ENCODE results near the gene NMNAT1. TPM values are rescaled to one million over a fixed set of nuclear protein-coding genes. Genes with fewer than 3 reads are reported as not detected.

NMNAT1 gene
- total and polyA plus RNA-seq, 2 of the 8 experiments (the other 6 are each of a cell fraction or from before 2014, with no cell fraction given) = 2.0 to 2.5 TPM

- H3K27ac ChIP-seq (ENCODE audit: low read depth, low read length) = no peak overlapping the region
- no peaks in the 10 kb centered on the region for H4K20me1 ChIP-seq (replicated peaks in 1 of 2; ENCODE audit: control insufficient read depth in 1 of 2, insufficient read depth in 2 of 2, low read length in 2 of 2)
- H4K91ac ChIP-seq (replicated peaks; ENCODE audit: insufficient read length, low read length) = no peak overlapping the region
- H3K4me1 ChIP-seq (replicated peaks in 1 of 4; ENCODE audit: control insufficient read depth in 3 of 4, insufficient read depth in 4 of 4, low read length in 3 of 4) = no peaks in the 10 kb centered on the region
- no peaks in the 10 kb centered on the region for H3K36me3 ChIP-seq (ENCODE audit: control insufficient read depth in 2 of 4, insufficient read depth in 4 of 4, low read length in 3 of 4)
- no peaks in the 10 kb centered on the region for H3K23me2 ChIP-seq (ENCODE audit: low read depth, low read length)
- H3K4ac ChIP-seq (replicated peaks; ENCODE audit: insufficient read length, low read depth, low read length) = no peak overlapping the region
- H3K79me1 ChIP-seq (ENCODE audit: low read depth, low read length) = no peaks in the 10 kb centered on the region
- no peak overlapping the region for H3K4me2 ChIP-seq (ENCODE audit: insufficient read depth in 1 of 2, low read depth in 2 of 2, low read length in 2 of 2)
- ChIA-PET CTCF (ENCODE audit: partially characterized antibody) (no interaction called here), POLR2A (ENCODE audit: partially characterized antibody) (no interaction called here)
- H2BK5ac ChIP-seq (ENCODE audit: low read depth, low read length) = no peak overlapping the region
- DNase-seq (ENCODE audit: low read depth in 1 of 2, low spot score in 2 of 2) (no peak), FAIRE-seq (no peak)
- H3K27me3 ChIP-seq (replicated peaks in 1 of 4; ENCODE audit: control insufficient read depth in 3 of 4, extremely low read depth in 1 of 4, insufficient read depth in 3 of 4, low read length in 3 of 4) = no peaks in the 10 kb centered on the region
- H3K18ac ChIP-seq (ENCODE audit: extremely low read depth, low read length) = no peak overlapping the region
- H2BK12ac ChIP-seq (ENCODE audit: low read depth, low read length) = no peak overlapping the region
- no peak overlapping the region for H2BK20ac ChIP-seq (ENCODE audit: low read length)
- H2BK120ac ChIP-seq (replicated peaks; ENCODE audit: low read depth, low read length) = no peak overlapping the region
- no peak overlapping the region for H3K9ac ChIP-seq (replicated peaks in 1 of 4; ENCODE audit: extremely low read depth in 1 of 4, low read depth in 3 of 4, low read length in 3 of 4)
- H4K5ac ChIP-seq (ENCODE audit: insufficient read length, low read depth, low read length) = no peak overlapping the region
- 76% methylated on average over 6 of the region's 6 CpGs; no CpG with 5 or more reads in 1 of the 2 experiments for WGBS, 2 experiments (ENCODE audit: extremely low coverage in 1 of 2, insufficient coverage in 1 of 2, insufficient read length in 1 of 2, insufficient replicate concordance in 2 of 2, low coverage in 1 of 2, low lambda C conversion rate in 2 of 2, missing lambda C conversion rate in 1 of 2)
- no peak overlapping the region for H2AK5ac ChIP-seq (ENCODE audit: low read depth, low read length)
- H3K23ac ChIP-seq (ENCODE audit: insufficient read length) = no peak overlapping the region
- H3K56ac ChIP-seq (replicated peaks; ENCODE audit: insufficient read length, low read depth, low read length) = no peak overlapping the region
- no peak overlapping the region for H3K14ac ChIP-seq (ENCODE audit: insufficient read length)
- H4K8ac ChIP-seq (ENCODE audit: extremely low read depth, insufficient read depth, low read length) = no peak overlapping the region
- no peak overlapping the region for H2AFZ ChIP-seq (ENCODE audit: low read length)
- no peaks in the 10 kb centered on the region for H3K9me3 ChIP-seq (ENCODE audit: insufficient read depth in 2 of 2, low read depth in 1 of 2, low read length in 1 of 2)
- no peak overlapping the region for H2BK15ac ChIP-seq (ENCODE audit: low read length)
- H3K79me2 ChIP-seq (ENCODE audit: control insufficient read depth in 1 of 2, insufficient read depth in 2 of 2, low read length in 2 of 2) = no peaks in the 10 kb centered on the region
- no peak overlapping the region for H3K4me3 ChIP-seq (ENCODE audit: extremely low read depth in 1 of 4, insufficient read depth in 2 of 4, low read depth in 3 of 4, low read length in 4 of 4)
- TF ChIP-seq RBBP5 (IDR thresholded peaks at IDR 0.05; ENCODE audit: borderline replicate concordance, low read depth, low read length) (no peak), PHF8 (conservative IDR thresholded peaks at IDR 0.05; ENCODE audit: low read depth, low read length) (no peak), SIN3A (conservative IDR thresholded peaks at IDR 0.05 in 1 of 2, IDR thresholded peaks at IDR 0.05 in 1 of 2; ENCODE audit: low read depth in 1 of 2, low read length in 2 of 2) (no peak), E2F6 (IDR thresholded peaks at IDR 0.05) (no peak), NANOG (IDR thresholded peaks at IDR 0.05; ENCODE audit: insufficient read depth, low read depth, low read length, poor library complexity, severe bottlenecking) (no peak), HDAC6 (IDR thresholded peaks at IDR 0.05; ENCODE audit: low read depth, low read length) (no peak), CHD1 (IDR thresholded peaks at IDR 0.05; ENCODE audit: low read depth, low read length) (no peak), RAD21 (IDR thresholded peaks at IDR 0.05 in 1 of 2, conservative IDR thresholded peaks at IDR 0.05 in 1 of 2; ENCODE audit: low read depth in 2 of 2, low read length in 2 of 2) (no peak), POLR2A (IDR thresholded peaks at IDR 0.05; ENCODE audit: control extremely low read depth in 1 of 2, low read depth in 2 of 2, low read length in 2 of 2) (no peak), TAF7 (optimal IDR thresholded peaks at IDR 0.05; ENCODE audit: borderline replicate concordance, low read depth, low read length) (no peak), POU5F1 (IDR thresholded peaks at IDR 0.05; ENCODE audit: low read depth, low read length) (no peak), SP1 (IDR thresholded peaks at IDR 0.05; ENCODE audit: low read depth, low read length) (no peak), SAP30 (IDR thresholded peaks at IDR 0.05; ENCODE audit: insufficient read depth, insufficient replicate concordance, low read length) (no peak)
Measured at GRCh38 chr1:9985001-9985400, 41.7 kb downstream of the NMNAT1 start.

Measured in H1 (cell line).